HCEC 1CT (cell line): ENCODE results near the gene REG1B.

ENCODE experiments used
- DNase-seq: peaks from one replicate; pipeline ENCODE4 v3.0.0-alpha.2; 2017

The REG1B gene

GRCh38 chr2:79087785-79088364 is at the start of gene REG1B:
TSS of gene REG1B (minus strand) at chr2:79087993. CDS start at chr2:79087612, 381 bp downstream.
- DNase-seq = no peak

GRCh38 chr2:79131687-79132086 is 43.9 kb upstream of the REG1B start:
- no peak for DNase-seq

GRCh38 chr2:79129804-79130203 is 42.0 kb upstream of the REG1B start:
- DNase-seq = no peak

GRCh38 chr2:79129260-79129659 is 41.5 kb upstream of the REG1B start:
- no peak for DNase-seq

GRCh38 chr2:79128406-79128805 is 40.6 kb upstream of the REG1B start:
- DNase-seq = no peak

- no peak for DNase-seq
These were observed 37.9 kb upstream of the REG1B start for GRCh38 chr2:79125721-79125985.

GRCh38 chr2:79124907-79125720 is 37.3 kb upstream of the REG1B start:
- no peak for DNase-seq

GRCh38 chr2:79122676-79123075 is 34.9 kb upstream of the REG1B start:
- no peak for DNase-seq

- DNase-seq = no peak
These were observed 32.5 kb upstream of the REG1B start, which contains the start of gene REG1A for GRCh38 chr2:79120194-79120713. TSS of gene REG1A (plus strand) at chr2:79120488. CDS start at chr2:79120862, 374 bp downstream.

GRCh38 chr2:79116997-79117928 is 29.5 kb upstream of the REG1B start:
- no peak for DNase-seq

GRCh38 chr2:79114797-79115494 is 27.2 kb upstream of the REG1B start:
- no peak for DNase-seq

- DNase-seq = no peak
These were observed 24.5 kb upstream of the REG1B start for GRCh38 chr2:79112269-79112668.

GRCh38 chr2:79105259-79105658 is 17.5 kb upstream of the REG1B start:
- DNase-seq = no peak

- DNase-seq = no peak
These were observed 15.4 kb upstream of the REG1B start for GRCh38 chr2:79103214-79103613.

GRCh38 chr2:79101024-79101423 is 13.2 kb upstream of the REG1B start:
- DNase-seq = no peak

- DNase-seq = no peak
These were observed 12.5 kb upstream of the REG1B start for GRCh38 chr2:79100285-79100684.

- no peak for DNase-seq
These were observed 11.4 kb upstream of the REG1B start for GRCh38 chr2:79099140-79099686.

- no peak for DNase-seq
These were observed 10.1 kb upstream of the REG1B start for GRCh38 chr2:79097843-79098242.

GRCh38 chr2:79090693-79091092 is 2.9 kb upstream of the REG1B start:
- no peak for DNase-seq

GRCh38 chr2:79086255-79086654 is 1.5 kb downstream of the REG1B start:
- DNase-seq = no peak

- DNase-seq = no peak
These were observed 2.4 kb downstream of the REG1B start for GRCh38 chr2:79085382-79085781.

- DNase-seq = no peak
These were observed 3.2 kb downstream of the REG1B start for GRCh38 chr2:79084495-79085135.
